Erythroblast (primary cell): Measurements from ENCODE around the gene BOK.

ENCODE experiments used
- GATA1 ChIP-seq: IDR thresholded peaks from 2 replicates; pipeline ENCODE4 v1.6.1; 2011; ENCODE audit warnings: low read depth, mild to moderate bottlenecking, control low read depth, low read length, moderate library complexity
- POLR2A ChIP-seq: IDR thresholded peaks from 2 replicates; pipeline ENCODE4 v1.6.1; 2011; ENCODE audit warnings: mild to moderate bottlenecking, low read length

GRCh38 chr2:241563981-241564595 is 5.5 kb downstream of the BOK start:
- TF ChIP-seq GATA1 (no peak), POLR2A (no peak)
